Thyroid gland (tissue), 4 donors: Measurements from ENCODE around the gene GAS6.

Source experiments
- CTCF ChIP-seq, 6 experiments: fragments of 200-600 bp in 3 of 6; fragments of 450-650 bp in 3 of 6; sonication (generic) in 3 of 6; IDR thresholded peaks; one replicate each; pipeline ENCODE4 v1.5.1; 2016 to 2019; ENCODE audit warnings: antibody characterized with exemption in 6 of 6, mild to moderate bottlenecking in 2 of 6, inconsistent platforms in 1 of 6, moderate library complexity in 1 of 6
- POLR2A ChIP-seq, 2 donors: fragments of 450-650 bp; IDR thresholded peaks; one replicate each; pipeline ENCODE4 v1.6.1; 2017; ENCODE audit warnings: antibody characterized with exemption in 2 of 2, mild to moderate bottlenecking in 2 of 2, moderate library complexity in 1 of 2

DNA sequence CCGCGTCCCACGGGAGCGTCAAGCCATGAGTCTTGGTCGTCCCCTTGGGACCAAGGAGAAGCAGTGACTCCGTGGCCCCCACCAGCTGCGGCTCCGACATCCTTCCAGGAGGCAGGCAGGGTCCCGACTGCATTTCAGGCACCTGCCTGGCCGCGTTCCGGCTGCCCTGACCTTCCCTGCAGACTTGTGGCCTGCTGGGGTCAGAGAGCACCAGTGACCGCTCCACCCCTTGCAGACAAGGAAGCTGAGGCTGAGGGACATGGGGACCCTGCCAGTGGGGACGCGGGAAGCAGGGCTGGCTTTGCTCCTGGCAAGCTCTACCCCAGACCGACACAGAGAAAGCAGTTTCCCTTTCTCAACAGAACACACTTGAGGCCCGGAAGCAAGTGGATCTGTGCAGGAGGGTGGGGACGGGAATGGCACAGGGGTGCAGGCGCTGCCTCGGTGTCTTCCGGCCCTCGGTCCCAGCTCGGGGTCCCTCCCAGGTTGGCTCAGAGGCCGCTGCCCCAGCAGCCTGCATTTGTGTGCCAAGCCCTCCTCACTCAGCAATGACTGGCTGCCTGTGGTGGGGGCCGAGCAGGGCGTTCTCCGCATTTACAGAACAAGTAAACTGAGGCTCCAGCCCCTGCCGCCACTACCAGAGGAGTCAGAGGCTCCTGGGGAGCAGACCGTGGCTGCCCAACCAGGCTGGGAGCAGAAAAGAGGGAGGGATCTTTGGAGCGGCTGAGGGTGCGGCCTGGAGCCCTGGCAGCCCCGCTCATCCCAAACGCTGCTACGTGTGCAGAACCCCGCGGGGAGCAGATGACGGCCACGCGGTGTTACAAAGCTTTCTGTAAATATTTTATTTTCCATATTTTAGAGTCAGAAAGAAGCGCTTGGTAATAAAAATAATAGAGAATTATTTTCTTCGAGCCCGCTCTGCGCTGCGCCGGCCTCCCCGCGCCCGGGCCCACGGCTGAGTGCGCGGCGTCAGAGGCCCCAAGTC, 43.9 kb downstream of the GAS6 start:
- TF ChIP-seq CTCF (IDR thresholded peaks at IDR 0.05), result no peak
- TF ChIP-seq POLR2A (IDR thresholded peaks at IDR 0.05), result no peak
